Left lung (tissue), 10 donors: Measurements from ENCODE around the gene SLX9. TPM values are rescaled to one million over a fixed set of nuclear protein-coding genes. Genes with fewer than 3 reads are reported as not detected.

Source experiments
- ATAC-seq: fragments of 200-7000 bp; cut with Tn5 transposase; one replicate; pipeline ENCODE4 v1.9.1; 2020; ENCODE audit warnings: moderate library complexity
- DNase-seq, 4 donors: peaks; one replicate each; pipeline ENCODE4 v3.0.0-alpha.2; 2013 to 2020
- H3K27ac ChIP-seq, 2 donors: fragments of 200-600 bp; sonication (generic) in 1 of 2; one replicate each; pipeline versions ENCODE4 v1.5.0 to v1.8.0; 2020 to 2021
- H3K27me3 ChIP-seq, 2 donors: fragments of 200-600 bp; sonication (generic) in 1 of 2; one replicate each; pipeline versions ENCODE4 v1.5.0 to v1.8.0; 2020 to 2021
- H3K36me3 ChIP-seq, 2 donors: fragments of 200-600 bp; sonication (generic) in 1 of 2; one replicate each; pipeline versions ENCODE4 v1.5.0 to v1.8.0; 2020 to 2021
- H3K4me1 ChIP-seq, 2 donors: fragments of 200-600 bp; one replicate each; pipeline ENCODE4 v1.8.0; 2021
- H3K4me3 ChIP-seq, 2 donors: fragments of 200-600 bp; sonication (generic) in 1 of 2; one replicate each; pipeline versions ENCODE4 v1.5.0 to v1.8.0; 2020 to 2021; ENCODE audit warnings: mild to moderate bottlenecking in 1 of 2
- H3K9me3 ChIP-seq, 2 donors: fragments of 200-600 bp; sonication (generic) in 1 of 2; one replicate each; pipeline versions ENCODE4 v1.5.0 to v1.8.0; 2020 to 2021
- intact Hi-C, 2 donors: fragments of 100-400 bp; cut with DNase I; formaldehyde crosslinking; loops; one replicate each; pipeline versions ENCODE4 v1.11.2 to v1.14.2; 2022
- polyA plus RNA-seq, 6 donors: library from polyadenylated mRNA; unstranded; fragments of 120-200 nt; gene quantifications; one replicate each; pipeline ENCODE4 v1.2.1, GENCODE V29; 2013; ENCODE audit not compliant: insufficient read length in 6 of 6
- total RNA-seq, 2 donors: library from RNA; stranded (reverse); fragmentation: NEBNext Ultra II Directional; extraction: Animal tissue kit (Norgen Biotek cat#: 25700); gene quantifications; one replicate each; pipeline ENCODE4 v1.2.1, GENCODE V29; 2021
- TF ChIP-seq, protein P1 (sequence below), 2 donors: fragments of 200-600 bp; sonication (generic) in 1 of 2; IDR thresholded peaks; one replicate each; pipeline versions ENCODE4 v1.5.0 to v1.8.0; 2021; ENCODE audit warnings: antibody characterized with exemption in 2 of 2
- donor health status: DM: no; HTN: yes; CAD: no.
- donor health status: DM: no; HTN: no; CAD: no.

SLX9 gene
- total and polyA plus RNA-seq, 8 donors = 11.5 to 29.6 (median 16.2) TPM

GRCh38 chr21:44954281-44954771, 14.5 kb downstream of the SLX9 start:
- DNase-seq (peak in 1 of 4 donors; percentile 54), ATAC-seq (no peak)
- Histone ChIP-seq H3K4me3 (no peak overlapping the region), H3K27me3 (no peaks in the 10 kb centered on the region), H3K36me3 (peaks cover 0 to 69% of the 10 kb centered on the region in 2 donors), H3K27ac (no peak overlapping the region), H3K4me1 (peaks cover 8 to 16% of the 10 kb centered on the region in 2 donors), H3K9me3 (no peaks in the 10 kb centered on the region)
- TF ChIP-seq, protein P1, sequence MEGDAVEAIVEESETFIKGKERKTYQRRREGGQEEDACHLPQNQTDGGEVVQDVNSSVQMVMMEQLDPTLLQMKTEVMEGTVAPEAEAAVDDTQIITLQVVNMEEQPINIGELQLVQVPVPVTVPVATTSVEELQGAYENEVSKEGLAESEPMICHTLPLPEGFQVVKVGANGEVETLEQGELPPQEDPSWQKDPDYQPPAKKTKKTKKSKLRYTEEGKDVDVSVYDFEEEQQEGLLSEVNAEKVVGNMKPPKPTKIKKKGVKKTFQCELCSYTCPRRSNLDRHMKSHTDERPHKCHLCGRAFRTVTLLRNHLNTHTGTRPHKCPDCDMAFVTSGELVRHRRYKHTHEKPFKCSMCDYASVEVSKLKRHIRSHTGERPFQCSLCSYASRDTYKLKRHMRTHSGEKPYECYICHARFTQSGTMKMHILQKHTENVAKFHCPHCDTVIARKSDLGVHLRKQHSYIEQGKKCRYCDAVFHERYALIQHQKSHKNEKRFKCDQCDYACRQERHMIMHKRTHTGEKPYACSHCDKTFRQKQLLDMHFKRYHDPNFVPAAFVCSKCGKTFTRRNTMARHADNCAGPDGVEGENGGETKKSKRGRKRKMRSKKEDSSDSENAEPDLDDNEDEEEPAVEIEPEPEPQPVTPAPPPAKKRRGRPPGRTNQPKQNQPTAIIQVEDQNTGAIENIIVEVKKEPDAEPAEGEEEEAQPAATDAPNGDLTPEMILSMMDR (IDR thresholded peaks at IDR 0.05) = no peak
- intact Hi-C loops = loop anchor here in 1 of 2 donors (10.0 kb wide), 1 partner anchor 170 kb away; no protein-coding TSS in a partner anchor

- H3K27ac ChIP-seq = no peak overlapping the region
- DNase-seq (peak in 2 of 4 donors; percentile 33 to 63), ATAC-seq (no peak)
- no peak overlapping the region for H3K4me3 ChIP-seq
- peaks cover 0 to 76% of the 10 kb centered on the region in 2 donors for H3K36me3 ChIP-seq
- no peaks in the 10 kb centered on the region for H3K9me3 ChIP-seq
- H3K27me3 ChIP-seq = no peaks in the 10 kb centered on the region
- intact Hi-C loops = loop anchor here in 1 of 2 donors (10.0 kb wide), 1 partner anchor 170 kb away; no protein-coding TSS in a partner anchor
- H3K4me1 ChIP-seq = peaks cover 6 to 8% of the 10 kb centered on the region in 2 donors
- TF ChIP-seq, protein P1 (IDR thresholded peaks at IDR 0.05) = no peak
These were observed 15.4 kb downstream of the SLX9 start for GRCh38 chr21:44955141-44955797.

DNA sequence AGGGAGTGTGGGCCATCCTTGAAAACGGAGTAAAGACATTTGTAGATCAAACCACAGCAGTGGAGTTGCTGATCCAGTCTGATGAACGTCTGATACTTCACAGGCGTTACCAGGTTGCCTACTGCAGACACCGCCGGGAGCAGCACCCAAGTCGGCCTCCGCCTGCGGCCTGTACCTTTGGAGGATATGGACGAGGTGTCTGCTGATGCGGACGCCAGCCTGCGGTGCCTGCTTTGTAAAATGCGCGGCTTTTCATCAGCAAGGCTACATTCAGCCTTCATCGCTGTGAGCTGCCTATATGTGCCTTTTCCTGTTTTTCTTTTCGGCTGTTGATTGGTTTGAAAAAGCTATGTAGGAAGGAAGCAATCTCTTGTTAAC, 16.0 kb downstream of the SLX9 start:
- H3K4me1 ChIP-seq = peaks cover 5 to 8% of the 10 kb centered on the region in 2 donors
- no peak for ATAC-seq
- peak in 1 of 4 donors; percentile 59 for DNase-seq

DNA sequence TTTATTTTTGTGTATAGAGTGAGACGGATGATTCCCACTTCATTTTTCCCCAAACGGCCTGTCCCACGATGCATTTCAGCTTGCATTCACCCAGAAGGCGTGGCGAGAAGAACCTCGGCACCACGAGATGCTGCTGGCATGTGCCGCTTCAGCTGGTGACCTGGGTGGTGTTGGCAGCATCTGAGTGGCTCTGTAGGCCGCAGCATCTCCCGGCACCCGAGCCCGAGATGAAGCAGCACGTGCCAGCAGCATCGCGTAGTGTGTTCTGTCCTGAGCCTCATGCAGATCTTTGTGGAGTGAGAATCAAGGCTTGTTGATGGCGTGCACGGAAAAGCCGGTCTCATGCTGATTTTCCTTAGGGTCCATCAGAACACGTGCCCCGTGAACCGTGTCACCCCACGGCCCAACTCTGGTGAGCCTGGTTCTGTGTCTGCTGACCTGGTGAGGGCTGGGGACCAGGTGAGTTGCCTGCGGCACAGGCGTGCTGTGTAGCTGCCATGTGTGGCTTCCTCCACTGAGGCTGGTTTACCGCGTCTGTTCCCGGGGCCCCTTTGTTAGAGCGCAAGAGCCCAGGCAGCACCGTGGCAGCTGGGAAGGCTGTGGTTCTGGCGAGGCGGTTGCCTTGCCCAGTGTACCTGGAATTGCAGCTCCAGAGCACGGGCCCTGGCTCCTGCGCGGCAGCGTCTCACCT, 16.7 kb downstream of the SLX9 start:
- peak in 1 of 4 donors; percentile 49 for DNase-seq
- TF ChIP-seq, protein P1 (IDR thresholded peaks at IDR 0.05) = no peak
- Histone ChIP-seq H3K27me3 (no peaks in the 10 kb centered on the region), H3K9me3 (no peaks in the 10 kb centered on the region), H3K4me3 (no peak overlapping the region), H3K36me3 (peaks cover 0 to 81% of the 10 kb centered on the region in 2 donors), H3K4me1 (peaks cover 5 to 8% of the 10 kb centered on the region in 2 donors), H3K27ac (no peak overlapping the region)
- ATAC-seq = no peak
- intact Hi-C loops = loop anchor here in 1 of 2 donors (10.0 kb wide), 1 partner anchor 168 kb away; no protein-coding TSS in a partner anchor

More for the DNA sequence above, 16.0 kb downstream of the SLX9 start:
- H3K36me3 ChIP-seq = peaks cover 0 to 79% of the 10 kb centered on the region in 2 donors
- no peaks in the 10 kb centered on the region for H3K9me3 ChIP-seq
- TF ChIP-seq, protein P1 (IDR thresholded peaks at IDR 0.05) = no peak
- H3K27me3 ChIP-seq = no peaks in the 10 kb centered on the region
- H3K27ac ChIP-seq = no peak overlapping the region
- intact Hi-C loops = loop anchor here in 1 of 2 donors (10.0 kb wide), 1 partner anchor 169 kb away; no protein-coding TSS in a partner anchor
- H3K4me3 ChIP-seq = no peak overlapping the region
